Measurements from ENCODE around the gene TMEM214. TPM values are rescaled to one million over a fixed set of nuclear protein-coding genes. Genes with fewer than 3 reads are reported as not detected.

TMEM214 gene
- total RNA-seq, 1 experiment from 2014 or later, result 85.0 TPM

DNA sequence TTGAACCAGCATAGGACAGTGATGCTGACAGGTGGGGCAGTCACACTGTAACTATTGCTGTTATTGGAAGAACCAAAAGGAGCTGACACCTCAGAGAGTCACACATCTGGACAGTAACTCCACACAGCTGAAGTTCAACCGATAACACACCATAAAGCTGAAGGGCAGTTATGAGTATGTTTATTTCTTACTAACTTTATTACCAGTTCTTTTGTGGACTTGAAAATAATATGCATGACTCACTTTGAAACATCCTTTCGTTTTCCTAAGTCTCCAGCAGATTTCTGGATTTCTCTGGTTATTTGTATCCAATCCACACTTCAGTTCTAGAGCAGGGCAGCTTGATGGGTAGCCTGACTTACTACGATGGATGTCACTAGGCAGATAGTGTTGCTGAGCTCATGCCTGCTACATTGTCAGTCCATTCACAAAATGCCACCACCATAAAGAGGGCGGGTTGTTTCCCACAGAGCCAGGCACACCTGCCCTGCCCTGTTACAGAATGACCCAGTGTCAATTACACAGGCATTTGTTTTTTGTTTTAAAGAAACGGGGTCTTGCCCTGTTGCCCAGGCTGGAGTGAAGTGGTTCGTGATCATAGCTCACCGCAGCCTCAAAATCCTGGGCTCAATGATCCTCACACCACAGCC is 10.3 kb downstream of the TMEM214 start:
- CTCF ChIA-PET, result no interaction called here
- H3K36me3 Mint-ChIP-seq (ENCODE audit: insufficient read depth, unreplicated experiment), result peaks cover 10% of the 10 kb centered on the region

DNA sequence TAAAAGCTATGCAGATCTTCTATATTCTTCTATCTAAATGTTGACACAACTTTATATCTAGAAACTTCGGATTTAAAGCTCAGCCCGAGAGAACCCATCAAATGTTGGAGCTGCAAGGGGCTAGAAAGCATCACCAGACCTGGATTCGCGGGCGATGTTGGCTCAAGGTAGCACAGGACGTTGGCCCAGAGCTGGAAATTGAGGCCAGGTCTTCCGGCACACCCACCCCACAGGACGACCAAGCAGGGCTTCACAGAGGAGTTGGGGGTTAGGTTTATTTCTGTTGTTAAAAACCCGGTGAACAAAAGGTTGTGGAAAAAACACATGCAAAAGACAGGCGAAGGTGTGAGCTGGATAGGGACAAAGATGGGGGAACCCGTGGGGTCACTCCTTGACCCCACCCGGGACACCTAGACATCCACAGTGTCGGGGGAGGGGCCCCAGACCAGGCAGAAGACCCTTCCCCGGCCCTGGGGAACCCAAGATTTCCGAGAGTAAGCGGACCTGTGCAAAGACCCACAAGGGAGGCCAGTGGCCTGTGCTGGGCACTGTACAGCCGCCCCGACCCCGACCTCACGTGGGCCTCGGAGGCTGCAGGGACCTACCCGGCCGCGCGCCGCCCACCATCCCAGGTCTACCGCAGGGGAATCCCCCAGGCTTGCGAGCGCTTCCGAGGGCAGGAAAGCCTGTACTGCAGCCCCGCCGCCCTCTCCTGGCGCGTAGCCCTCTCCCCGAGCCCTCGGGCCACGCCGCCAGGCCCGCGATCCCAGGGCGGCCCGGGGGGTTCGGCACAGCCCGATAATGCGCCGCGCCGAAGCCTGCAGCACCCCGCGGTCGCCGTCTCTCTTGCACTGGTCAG is 16.9 kb downstream of the TMEM214 start:
- CTCF ChIA-PET, result interaction anchor here (0.7 to 3.3 kb wide), 9 partner anchors 10 to 285 kb away, joined by 3 to 21 read pairs (median 5); partner anchors contain the start of gene KHK

More for the DNA sequence above, 10.3 kb downstream of the TMEM214 start:
- intact Hi-C loops (cut with micrococcal nuclease; ENCODE audit: unreplicated experiment), result no loop called here
- H3K4me1 Mint-ChIP-seq (ENCODE audit: low read depth, unreplicated experiment), result no peaks in the 10 kb centered on the region
- Histone ChIP-seq H3K27me3 (replicated peaks; ENCODE audit: control insufficient read depth, insufficient read depth, low read length) (no peaks in the 10 kb centered on the region), H3K4me1 (no peaks in the 10 kb centered on the region), H3K4me3 (ENCODE audit: low read depth, low read length) (no peak overlapping the region), H3K36me3 (ENCODE audit: control insufficient read depth, insufficient read depth, low read length) (peaks cover 2% of the 10 kb centered on the region), H3K9me3 (no peaks in the 10 kb centered on the region)
- H3K27ac Mint-ChIP-seq (ENCODE audit: unreplicated experiment), result no peak overlapping the region
- DNase-seq, result no peak
- POLR2A ChIA-PET, result no interaction called here
- BruUV-seq (replicated peaks), result no TSS peak
- no peaks in the 10 kb centered on the region for H3K9me3 Mint-ChIP-seq (ENCODE audit: unreplicated experiment)
- TF ChIP-seq, protein P1, sequence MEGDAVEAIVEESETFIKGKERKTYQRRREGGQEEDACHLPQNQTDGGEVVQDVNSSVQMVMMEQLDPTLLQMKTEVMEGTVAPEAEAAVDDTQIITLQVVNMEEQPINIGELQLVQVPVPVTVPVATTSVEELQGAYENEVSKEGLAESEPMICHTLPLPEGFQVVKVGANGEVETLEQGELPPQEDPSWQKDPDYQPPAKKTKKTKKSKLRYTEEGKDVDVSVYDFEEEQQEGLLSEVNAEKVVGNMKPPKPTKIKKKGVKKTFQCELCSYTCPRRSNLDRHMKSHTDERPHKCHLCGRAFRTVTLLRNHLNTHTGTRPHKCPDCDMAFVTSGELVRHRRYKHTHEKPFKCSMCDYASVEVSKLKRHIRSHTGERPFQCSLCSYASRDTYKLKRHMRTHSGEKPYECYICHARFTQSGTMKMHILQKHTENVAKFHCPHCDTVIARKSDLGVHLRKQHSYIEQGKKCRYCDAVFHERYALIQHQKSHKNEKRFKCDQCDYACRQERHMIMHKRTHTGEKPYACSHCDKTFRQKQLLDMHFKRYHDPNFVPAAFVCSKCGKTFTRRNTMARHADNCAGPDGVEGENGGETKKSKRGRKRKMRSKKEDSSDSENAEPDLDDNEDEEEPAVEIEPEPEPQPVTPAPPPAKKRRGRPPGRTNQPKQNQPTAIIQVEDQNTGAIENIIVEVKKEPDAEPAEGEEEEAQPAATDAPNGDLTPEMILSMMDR (IDR thresholded peaks at IDR 0.05; ENCODE audit: insufficient read depth in 1 of 2, low read depth in 1 of 2, low read length in 1 of 2, severe bottlenecking in 1 of 2, unreplicated experiment in 1 of 2), result no peak
- no peak overlapping the region for H3K4me3 Mint-ChIP-seq (ENCODE audit: unreplicated experiment)
- H3K27me3 Mint-ChIP-seq (ENCODE audit: insufficient read depth, unreplicated experiment), result no peaks in the 10 kb centered on the region

More for the DNA sequence above, 16.9 kb downstream of the TMEM214 start:
- Mint-ChIP-seq H3K4me3 (ENCODE audit: unreplicated experiment) (peak overlapping the region; percentile 80), H3K4me1 (ENCODE audit: low read depth, unreplicated experiment) (peaks cover 31% of the 10 kb centered on the region), H3K36me3 (ENCODE audit: insufficient read depth, unreplicated experiment) (peaks cover 43% of the 10 kb centered on the region), H3K27me3 (ENCODE audit: insufficient read depth, unreplicated experiment) (peaks cover 10% of the 10 kb centered on the region), H3K27ac (ENCODE audit: unreplicated experiment) (peak overlapping the region; percentile 100), H3K9me3 (ENCODE audit: unreplicated experiment) (peaks cover 9% of the 10 kb centered on the region)
- Histone ChIP-seq H3K9me3 (no peaks in the 10 kb centered on the region), H3K36me3 (ENCODE audit: control insufficient read depth, insufficient read depth, low read length) (no peaks in the 10 kb centered on the region), H3K27me3 (replicated peaks; ENCODE audit: control insufficient read depth, insufficient read depth, low read length) (no peaks in the 10 kb centered on the region), H3K4me1 (0 out of 2 replicates have a peak, but pooled peaks cover 6% of the 10 kb centered on the region), H3K4me3 (ENCODE audit: low read depth, low read length) (peak overlapping the region; percentile 96)
- POLR2A ChIA-PET, result interaction anchor here (2.1 to 2.5 kb wide), 2 partner anchors 16 to 22 kb away, joined by 9 to 27 read pairs; partner anchors contain the start of genes OST4 and TMEM214
- BruUV-seq (replicated peaks), result no TSS peak
- TF ChIP-seq, protein P1 (IDR thresholded peaks at IDR 0.05; ENCODE audit: insufficient read depth in 1 of 2, low read depth in 1 of 2, low read length in 1 of 2, severe bottlenecking in 1 of 2, unreplicated experiment in 1 of 2), result no peak
- intact Hi-C loops (cut with micrococcal nuclease; ENCODE audit: unreplicated experiment), result loop anchor here (1.0 kb wide), 4 partner anchors 17 to 88 kb away; partner anchors contain the start of genes KHK and TMEM214
- peak; percentile 62 to 69 for DNase-seq

Data from Caco-2 (cell line).